Medulla oblongata (tissue), 1 donor: ENCODE results near the gene PACS1.
"Not testable (repeated sequence)": the region's sequence is repeated elsewhere in the genome, so short reads cannot be mapped to it uniquely, and the experiment has no call there.

ENCODE experiments used
- DNase-seq: peaks from one replicate; pipeline ENCODE4 v3.0.0-alpha.2; 2015; ENCODE audit errors: extremely low spot score

Gene PACS1

GRCh38 chr11:66069715-66070603, at the start of gene PACS1:
Gene PACS1 (plus strand): TSS chr11:66070272. CDS start chr11:66070487, 215 bp downstream.
- DNase-seq = peak; percentile 64

- DNase-seq = no peak
These were observed 49.3 kb upstream of the PACS1 start for GRCh38 chr11:66020618-66021357.

GRCh38 chr11:66022401-66023185, 47.5 kb upstream of the PACS1 start:
- DNase-seq = peak; percentile 64

- DNase-seq = not testable (repeated sequence)
These were observed 47.0 kb upstream of the PACS1 start for GRCh38 chr11:66023186-66023440.

GRCh38 chr11:66026017-66026529, 44.0 kb upstream of the PACS1 start, which contains the start of gene CATSPER1:
Gene CATSPER1 (minus strand): TSS chr11:66026479. CDS start chr11:66026379, 100 bp downstream.
- no peak for DNase-seq

- DNase-seq = no peak
These were observed 36.9 kb upstream of the PACS1 start for GRCh38 chr11:66032957-66033735.

GRCh38 chr11:66035653-66036333, 34.3 kb upstream of the PACS1 start:
- no peak for DNase-seq

GRCh38 chr11:66036334-66036710, 33.8 kb upstream of the PACS1 start:
- DNase-seq = no peak

GRCh38 chr11:66037327-66037726, 32.7 kb upstream of the PACS1 start:
- DNase-seq = no peak

GRCh38 chr11:66039765-66040164, 30.3 kb upstream of the PACS1 start:
- DNase-seq = no peak

GRCh38 chr11:66042227-66042995, 27.7 kb upstream of the PACS1 start:
- DNase-seq = no peak

GRCh38 chr11:66042996-66043906, 26.8 kb upstream of the PACS1 start:
- no peak for DNase-seq

GRCh38 chr11:66044757-66045156, 25.3 kb upstream of the PACS1 start:
- no peak for DNase-seq

GRCh38 chr11:66045177-66045639, 24.9 kb upstream of the PACS1 start:
- DNase-seq = peak; percentile 87

GRCh38 chr11:66046901-66047300, 23.2 kb upstream of the PACS1 start:
- DNase-seq = no peak

- DNase-seq = no peak
These were observed 22.3 kb upstream of the PACS1 start for GRCh38 chr11:66047541-66048365.

GRCh38 chr11:66048547-66049323, 21.3 kb upstream of the PACS1 start, which contains the start of gene GAL3ST3:
Gene GAL3ST3 (minus strand): TSS chr11:66049161. CDS start chr11:66045415, 3,746 bp downstream.
- no peak for DNase-seq
